RWPE1 (cell line): ENCODE results near the gene THSD4.

Source experiments
- CTCF ChIA-PET: fragments of 350-600 bp; sonication (Branson Sonifier 250); formaldehyde crosslinking; extraction: SDS; loops from one replicate; lab custom pipeline; 2021; lab: Yijun Ruan, JAX
- POLR2A ChIA-PET: fragments of 400-600 bp; formaldehyde crosslinking; extraction: SDS; loops from one replicate; lab custom pipeline; 2020; ENCODE audit warnings: antibody characterized with exemption; ENCODE audit not compliant: low non-redundant PET; lab: Yijun Ruan, JAX
- DNase-seq: peaks from one replicate; pipeline ENCODE4 v3.0.0; 2012; ENCODE audit warnings: low spot score
- H3K27ac ChIP-seq: fragments of 450-650 bp; 2 replicates; pipeline ENCODE4 v1.5.1; 2017
- TF ChIP-seq, protein P1 (sequence below): fragments of 450-650 bp; conservative IDR thresholded peaks from 2 replicates; pipeline ENCODE4 v1.5.1; 2017; ENCODE audit warnings: low read depth, mild to moderate bottlenecking

THSD4 gene

DNA sequence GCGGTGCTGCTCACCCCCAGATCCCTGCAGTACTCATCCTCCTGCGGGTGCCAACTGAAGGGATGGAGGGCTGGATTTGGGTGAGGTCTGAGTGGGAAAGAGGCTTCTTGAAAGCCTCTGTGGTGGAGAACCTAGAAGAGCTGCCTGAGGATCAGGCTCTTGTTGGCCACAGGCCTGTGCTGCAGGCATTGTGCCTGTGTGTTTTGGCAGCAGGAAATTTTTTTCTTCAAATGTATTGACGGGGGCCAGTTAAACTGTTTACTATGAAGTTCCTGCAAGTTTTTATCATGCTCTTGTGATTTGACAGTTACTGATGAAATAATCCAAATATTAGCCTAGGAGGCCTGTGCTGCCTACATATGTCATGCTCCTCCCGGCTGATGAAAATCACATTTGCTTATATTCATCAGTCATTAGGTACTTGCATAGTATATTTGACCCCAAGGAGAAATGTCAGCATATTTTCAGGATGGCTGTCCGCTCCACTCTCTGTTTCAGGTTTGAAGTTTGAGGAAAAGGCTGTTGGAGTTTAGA, 103.1 kb downstream of the THSD4 start:
- CTCF ChIA-PET, result no interaction called here
- H3K27ac ChIP-seq, result no peak overlapping the region
- DNase-seq, result no peak
- POLR2A ChIA-PET, result no interaction called here
- TF ChIP-seq, protein P1, sequence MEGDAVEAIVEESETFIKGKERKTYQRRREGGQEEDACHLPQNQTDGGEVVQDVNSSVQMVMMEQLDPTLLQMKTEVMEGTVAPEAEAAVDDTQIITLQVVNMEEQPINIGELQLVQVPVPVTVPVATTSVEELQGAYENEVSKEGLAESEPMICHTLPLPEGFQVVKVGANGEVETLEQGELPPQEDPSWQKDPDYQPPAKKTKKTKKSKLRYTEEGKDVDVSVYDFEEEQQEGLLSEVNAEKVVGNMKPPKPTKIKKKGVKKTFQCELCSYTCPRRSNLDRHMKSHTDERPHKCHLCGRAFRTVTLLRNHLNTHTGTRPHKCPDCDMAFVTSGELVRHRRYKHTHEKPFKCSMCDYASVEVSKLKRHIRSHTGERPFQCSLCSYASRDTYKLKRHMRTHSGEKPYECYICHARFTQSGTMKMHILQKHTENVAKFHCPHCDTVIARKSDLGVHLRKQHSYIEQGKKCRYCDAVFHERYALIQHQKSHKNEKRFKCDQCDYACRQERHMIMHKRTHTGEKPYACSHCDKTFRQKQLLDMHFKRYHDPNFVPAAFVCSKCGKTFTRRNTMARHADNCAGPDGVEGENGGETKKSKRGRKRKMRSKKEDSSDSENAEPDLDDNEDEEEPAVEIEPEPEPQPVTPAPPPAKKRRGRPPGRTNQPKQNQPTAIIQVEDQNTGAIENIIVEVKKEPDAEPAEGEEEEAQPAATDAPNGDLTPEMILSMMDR, result no peak

DNA sequence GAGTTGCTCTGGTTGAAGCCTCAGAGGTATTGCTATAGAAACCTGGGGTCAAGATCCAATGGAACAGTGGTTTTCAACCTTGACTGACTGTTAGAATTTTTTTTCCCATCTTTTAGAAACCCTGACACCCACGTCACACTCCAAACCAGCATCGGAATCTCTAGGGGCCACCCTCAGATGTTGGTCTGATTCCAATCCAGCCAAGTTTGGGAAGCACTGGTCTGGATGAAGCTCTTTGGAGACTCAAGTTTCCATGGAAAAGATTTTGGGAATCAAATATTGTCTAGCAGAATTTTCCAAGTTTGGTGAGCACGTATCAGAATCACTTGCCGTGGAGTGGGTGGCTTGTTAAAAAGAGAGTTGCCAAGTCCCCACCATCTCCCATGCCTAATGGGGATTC, 103.8 kb downstream of the THSD4 start:
- no peak for DNase-seq
- ChIA-PET CTCF (no interaction called here), POLR2A (no interaction called here)
- H3K27ac ChIP-seq, result no peak overlapping the region
- TF ChIP-seq, protein P1, result no peak

DNA sequence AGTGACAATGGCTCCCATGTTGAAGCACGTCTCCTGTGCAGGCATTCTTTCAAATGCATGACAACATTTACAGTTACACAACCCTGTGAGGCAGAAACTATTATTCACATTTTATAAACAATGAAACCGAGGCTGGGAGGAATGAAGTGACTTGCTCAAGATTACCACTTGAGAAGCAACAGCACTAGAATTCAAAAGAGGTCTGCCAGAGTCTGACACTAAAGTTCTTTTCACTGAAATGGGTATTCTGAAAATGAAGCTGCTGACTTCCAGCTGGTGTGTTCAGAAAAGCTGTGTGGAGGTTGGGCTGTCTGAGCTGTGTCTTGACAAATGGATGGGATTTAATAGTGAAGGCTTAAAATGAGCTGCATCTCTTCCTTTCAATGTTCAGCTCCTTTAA, 104.4 kb downstream of the THSD4 start:
- ChIA-PET CTCF (no interaction called here), POLR2A (no interaction called here)

DNA sequence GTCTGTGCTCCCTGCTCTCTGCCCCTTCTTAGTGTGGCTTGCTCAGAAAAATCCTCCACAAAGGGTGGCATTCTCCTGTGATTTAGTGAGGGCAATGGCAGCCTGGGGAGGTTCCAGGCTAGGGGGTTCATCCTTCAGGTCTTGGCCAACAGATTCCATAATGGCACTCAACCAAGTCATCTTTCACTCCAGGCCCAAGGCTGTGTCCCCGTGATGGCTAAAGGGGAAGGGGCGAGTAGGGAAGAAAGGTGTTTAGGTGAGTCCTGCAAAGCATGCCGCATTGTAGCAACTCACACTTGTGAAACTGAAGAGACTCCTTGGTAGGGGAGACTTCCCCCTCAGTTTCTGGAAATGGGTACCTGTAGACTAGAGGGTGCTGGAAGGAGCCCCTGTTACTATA, 105.6 kb downstream of the THSD4 start:
- ChIA-PET POLR2A (no interaction called here), CTCF (no interaction called here)
- TF ChIP-seq, protein P1, result no peak
- no peak overlapping the region for H3K27ac ChIP-seq
- DNase-seq, result no peak

More for the DNA sequence above, 104.4 kb downstream of the THSD4 start:
- no peak for DNase-seq
- TF ChIP-seq, protein P1, result no peak
- H3K27ac ChIP-seq, result no peak overlapping the region

DNA sequence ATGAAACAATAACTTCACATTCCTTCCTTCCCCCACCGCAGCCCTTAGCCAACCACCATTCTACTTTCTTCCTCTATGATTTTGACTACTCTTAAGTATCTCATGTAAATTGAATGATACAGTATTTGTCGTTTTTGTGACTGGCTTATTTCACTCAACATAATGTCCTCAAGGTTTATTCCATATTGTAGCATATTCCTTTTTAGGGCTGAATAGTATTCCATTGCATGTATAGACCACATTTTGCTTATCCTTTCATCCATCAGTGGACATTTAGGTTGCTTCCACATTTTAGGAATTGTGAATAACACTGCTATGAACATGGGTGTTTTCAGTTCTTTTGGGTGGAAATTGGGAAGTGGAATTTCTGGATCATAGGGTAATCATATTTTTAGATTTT, 106.1 kb downstream of the THSD4 start:
- POLR2A ChIA-PET, result no interaction called here
- no peak for DNase-seq
- TF ChIP-seq, protein P1, result no peak
- H3K27ac ChIP-seq, result no peak overlapping the region
- CTCF ChIA-PET, result no interaction called here

DNA sequence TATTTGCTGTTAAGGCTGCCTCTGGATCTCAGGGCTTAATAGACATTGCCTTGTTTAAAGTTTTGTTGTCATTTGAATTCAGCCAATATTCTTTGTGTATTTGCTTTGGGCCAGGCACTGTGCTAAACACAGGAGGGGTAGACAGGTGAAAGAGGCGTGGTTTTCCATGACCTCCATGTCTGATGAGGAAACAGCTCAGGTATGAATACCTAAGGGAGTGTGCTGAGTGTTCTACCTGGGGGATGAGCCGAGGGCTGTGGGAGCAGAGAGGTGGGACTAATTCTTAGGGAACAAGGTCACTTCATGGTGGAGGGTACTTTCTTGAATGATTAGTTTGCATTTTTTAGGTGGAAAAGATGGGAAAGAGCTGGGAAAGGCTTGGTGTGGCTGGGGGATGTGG, 108.2 kb downstream of the THSD4 start:
- ChIA-PET POLR2A (interaction anchor here (0.6 kb wide), 1 partner anchor 42 kb away, joined by 4 read pairs; no protein-coding TSS in a partner anchor), CTCF (no interaction called here)
- TF ChIP-seq, protein P1, result no peak
- peak; percentile 34 for DNase-seq
- H3K27ac ChIP-seq, result no peak overlapping the region
